ENCODE results near the gene C12orf60. TPM values are rescaled to one million over a fixed set of nuclear protein-coding genes. Genes with fewer than 3 reads are reported as not detected.

The C12orf60 gene
- total and polyA plus RNA-seq, 2 donors from 2014 or later: 2.0 to 4.5 TPM

GRCh38 chr12:14846042-14846587 lies 42.6 kb downstream of the C12orf60 start:
- intact Hi-C loops (cut with DNase I): no loop called here
- Histone ChIP-seq H3K27me3 (ENCODE audit: control insufficient read depth, insufficient read depth, low read length) (no peaks in the 10 kb centered on the region), H3K27ac (ENCODE audit: low read depth in 2 of 2, low read length in 2 of 2) (peak overlapping the region; percentile 39 to 78), H3K36me3 (ENCODE audit: control insufficient read depth in 2 of 3, insufficient read depth in 3 of 3, low read length in 3 of 3) (no peaks in the 10 kb centered on the region), H3K9me3 (ENCODE audit: control insufficient read depth in 2 of 3, insufficient read depth in 1 of 3, low read length in 3 of 3) (no peaks in the 10 kb centered on the region), H3K4me1 (ENCODE audit: control insufficient read depth in 2 of 3, insufficient read depth in 2 of 3, low read depth in 1 of 3, low read length in 3 of 3) (peaks cover 5 to 35% (median 12%) of the 10 kb centered on the region in 3 donors), H3K4me3 (ENCODE audit: low read length in 3 of 3) (no peak overlapping the region), H3K9ac (ENCODE audit: low read length in 3 of 3) (no peak overlapping the region)
- FAIRE-seq (no peak), DNase-seq (no peak)
- no peak for TF ChIP-seq CTCF (IDR thresholded peaks at IDR 0.05; ENCODE audit: borderline replicate concordance, extremely low read depth, insufficient read depth)

- no peaks in the 10 kb centered on the region for H3K36me3 ChIP-seq (ENCODE audit: control insufficient read depth in 2 of 3, insufficient read depth in 3 of 3, low read length in 3 of 3)
- H3K27me3 ChIP-seq (ENCODE audit: control insufficient read depth, insufficient read depth, low read length): no peaks in the 10 kb centered on the region
- H3K9me3 ChIP-seq (ENCODE audit: control insufficient read depth in 2 of 3, insufficient read depth in 1 of 3, low read length in 3 of 3): no peaks in the 10 kb centered on the region
- no peak for TF ChIP-seq CTCF (IDR thresholded peaks at IDR 0.05; ENCODE audit: borderline replicate concordance, extremely low read depth, insufficient read depth)
- DNase-seq: peak in 1 of 5 donors; percentile 61
- intact Hi-C loops (cut with DNase I): no loop called here
- H3K4me1 ChIP-seq (ENCODE audit: control insufficient read depth in 2 of 3, insufficient read depth in 2 of 3, low read depth in 1 of 3, low read length in 3 of 3): peaks cover 5 to 29% (median 9%) of the 10 kb centered on the region in 3 donors
- H3K4me3 ChIP-seq (ENCODE audit: low read length in 3 of 3): no peak overlapping the region
- H3K27ac ChIP-seq (ENCODE audit: low read depth in 2 of 2, low read length in 2 of 2): peak overlapping the region in 1 of 2 donors; percentile 5
- no peak for FAIRE-seq
- no peak overlapping the region for H3K9ac ChIP-seq (ENCODE audit: low read length in 3 of 3)
These were observed 43.6 kb downstream of the C12orf60 start for GRCh38 chr12:14846876-14847580.

- peaks cover 5 to 17% (median 11%) of the 10 kb centered on the region in 3 donors for H3K4me1 ChIP-seq (ENCODE audit: control insufficient read depth in 2 of 3, insufficient read depth in 2 of 3, low read depth in 1 of 3, low read length in 3 of 3)
These were observed 46.2 kb downstream of the C12orf60 start for GRCh38 chr12:14849661-14850060.

More at GRCh38 chr12:14849661-14850060, 46.2 kb downstream of the C12orf60 start:
- FAIRE-seq (no peak), DNase-seq (no peak)
- no peaks in the 10 kb centered on the region for H3K9me3 ChIP-seq (ENCODE audit: control insufficient read depth in 2 of 3, insufficient read depth in 1 of 3, low read length in 3 of 3)
- H3K9ac ChIP-seq (ENCODE audit: low read length in 3 of 3): no peak overlapping the region
- H3K27me3 ChIP-seq (ENCODE audit: control insufficient read depth, insufficient read depth, low read length): no peaks in the 10 kb centered on the region
- intact Hi-C loops (cut with DNase I): no loop called here
- no peaks in the 10 kb centered on the region for H3K36me3 ChIP-seq (ENCODE audit: control insufficient read depth in 2 of 3, insufficient read depth in 3 of 3, low read length in 3 of 3)
- H3K4me3 ChIP-seq (ENCODE audit: low read length in 3 of 3): no peak overlapping the region
- TF ChIP-seq CTCF (IDR thresholded peaks at IDR 0.05; ENCODE audit: borderline replicate concordance, extremely low read depth, insufficient read depth): no peak
- no peak overlapping the region for H3K27ac ChIP-seq (ENCODE audit: low read depth in 2 of 2, low read length in 2 of 2)
